Measurements from ENCODE around the gene BIRC3. TPM values are rescaled to one million over a fixed set of nuclear protein-coding genes. Genes with fewer than 3 reads are reported as not detected.

Gene BIRC3
- total and polyA plus RNA-seq, 8 donors, result 0.58 to 137 (median 44.8) TPM

DNA sequence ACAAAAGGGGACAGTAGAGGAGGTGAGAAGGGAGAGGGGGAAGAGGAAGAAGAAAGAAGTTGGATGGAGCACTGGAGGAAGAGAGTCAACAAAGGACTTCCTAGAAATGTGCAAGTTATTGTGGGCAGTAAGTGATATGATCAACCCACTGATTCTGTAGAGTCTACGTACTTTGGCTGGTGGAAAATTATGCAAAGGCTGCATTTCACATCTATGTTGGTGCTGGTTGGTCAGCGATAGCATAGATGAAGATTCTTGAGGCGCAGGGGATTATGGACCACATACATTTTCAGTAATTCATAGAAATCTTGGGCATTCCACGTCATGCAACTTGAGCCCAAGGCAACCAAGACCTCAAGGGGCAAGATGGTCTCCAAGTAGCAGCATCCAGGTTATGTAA, 12.6 kb upstream of the BIRC3 start:
- Histone ChIP-seq H3K4me3 (no peak overlapping the region), H3K36me3 (no peaks in the 10 kb centered on the region), H3K27me3 (no peaks in the 10 kb centered on the region), H3K27ac (no peak overlapping the region), H3K4me1 (peaks cover 0 to 28% (median 20%) of the 10 kb centered on the region in 4 donors), H3K9me3 (peaks cover 0 to 15% (median 9%) of the 10 kb centered on the region in 4 donors)
- no peak for DNase-seq
- intact Hi-C loops (cut with DNase I; ENCODE audit: low total_unique reads), result no loop called here
- TF ChIP-seq EP300 (IDR thresholded peaks at IDR 0.05) (no peak), POLR2A (IDR thresholded peaks at IDR 0.05) (no peak), POLR2AphosphoS5 (IDR thresholded peaks at IDR 0.05) (no peak)
- TF ChIP-seq, protein P1, sequence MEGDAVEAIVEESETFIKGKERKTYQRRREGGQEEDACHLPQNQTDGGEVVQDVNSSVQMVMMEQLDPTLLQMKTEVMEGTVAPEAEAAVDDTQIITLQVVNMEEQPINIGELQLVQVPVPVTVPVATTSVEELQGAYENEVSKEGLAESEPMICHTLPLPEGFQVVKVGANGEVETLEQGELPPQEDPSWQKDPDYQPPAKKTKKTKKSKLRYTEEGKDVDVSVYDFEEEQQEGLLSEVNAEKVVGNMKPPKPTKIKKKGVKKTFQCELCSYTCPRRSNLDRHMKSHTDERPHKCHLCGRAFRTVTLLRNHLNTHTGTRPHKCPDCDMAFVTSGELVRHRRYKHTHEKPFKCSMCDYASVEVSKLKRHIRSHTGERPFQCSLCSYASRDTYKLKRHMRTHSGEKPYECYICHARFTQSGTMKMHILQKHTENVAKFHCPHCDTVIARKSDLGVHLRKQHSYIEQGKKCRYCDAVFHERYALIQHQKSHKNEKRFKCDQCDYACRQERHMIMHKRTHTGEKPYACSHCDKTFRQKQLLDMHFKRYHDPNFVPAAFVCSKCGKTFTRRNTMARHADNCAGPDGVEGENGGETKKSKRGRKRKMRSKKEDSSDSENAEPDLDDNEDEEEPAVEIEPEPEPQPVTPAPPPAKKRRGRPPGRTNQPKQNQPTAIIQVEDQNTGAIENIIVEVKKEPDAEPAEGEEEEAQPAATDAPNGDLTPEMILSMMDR (IDR thresholded peaks at IDR 0.05), result no peak
- 91 to 98% (median 95%) methylated on average over 4 of the region's 4 CpGs for WGBS, 5 donors

DNA sequence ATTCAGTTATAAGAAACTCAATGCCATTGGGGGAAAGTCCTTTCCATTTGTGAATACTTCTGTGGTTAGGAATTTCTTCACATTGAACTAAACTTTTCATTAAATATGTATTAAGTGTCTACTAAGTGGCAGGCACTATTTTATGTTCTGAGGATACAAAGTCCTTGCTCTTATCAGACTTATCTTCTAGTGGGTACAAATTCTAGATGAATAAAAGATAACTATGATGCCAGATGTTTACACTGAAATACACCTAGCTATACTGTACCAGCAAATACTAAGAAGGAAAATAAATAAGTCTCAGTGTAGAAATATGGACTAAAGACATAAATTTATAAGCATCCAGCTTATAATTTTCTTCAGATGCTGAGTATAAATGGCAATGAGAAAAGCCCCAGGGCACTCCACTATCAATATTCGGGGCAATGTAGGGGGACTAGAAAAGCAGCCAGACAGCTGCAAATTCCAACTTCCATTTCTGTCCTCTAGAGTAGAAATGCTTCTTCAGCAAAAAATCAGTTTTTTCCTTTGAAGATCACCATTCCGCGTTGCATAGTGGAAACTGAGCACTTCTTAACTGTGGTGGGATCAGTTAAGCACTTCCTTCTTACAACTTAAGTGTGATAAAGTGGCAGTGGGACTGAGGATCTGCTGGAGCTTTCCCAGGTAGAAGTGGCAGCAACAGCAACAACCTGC, 11.8 kb upstream of the BIRC3 start:
- Histone ChIP-seq H3K27me3 (no peaks in the 10 kb centered on the region), H3K4me1 (peaks cover 0 to 28% (median 19%) of the 10 kb centered on the region in 4 donors), H3K27ac (peak overlapping the region; percentile 42 to 86 (median 77)), H3K9me3 (peaks cover 0 to 15% (median 9%) of the 10 kb centered on the region in 4 donors), H3K36me3 (no peaks in the 10 kb centered on the region), H3K4me3 (no peak overlapping the region)
- TF ChIP-seq POLR2AphosphoS5 (IDR thresholded peaks at IDR 0.05) (no peak), EP300 (IDR thresholded peaks at IDR 0.05) (no peak), POLR2A (IDR thresholded peaks at IDR 0.05) (no peak)
- TF ChIP-seq, protein P1 (IDR thresholded peaks at IDR 0.05), result no peak
- WGBS, 5 donors, result 35 to 62% (median 39%) methylated on average over 3 of the region's 3 CpGs
- DNase-seq, result no peak
- intact Hi-C loops (cut with DNase I; ENCODE audit: low total_unique reads), result no loop called here

DNA sequence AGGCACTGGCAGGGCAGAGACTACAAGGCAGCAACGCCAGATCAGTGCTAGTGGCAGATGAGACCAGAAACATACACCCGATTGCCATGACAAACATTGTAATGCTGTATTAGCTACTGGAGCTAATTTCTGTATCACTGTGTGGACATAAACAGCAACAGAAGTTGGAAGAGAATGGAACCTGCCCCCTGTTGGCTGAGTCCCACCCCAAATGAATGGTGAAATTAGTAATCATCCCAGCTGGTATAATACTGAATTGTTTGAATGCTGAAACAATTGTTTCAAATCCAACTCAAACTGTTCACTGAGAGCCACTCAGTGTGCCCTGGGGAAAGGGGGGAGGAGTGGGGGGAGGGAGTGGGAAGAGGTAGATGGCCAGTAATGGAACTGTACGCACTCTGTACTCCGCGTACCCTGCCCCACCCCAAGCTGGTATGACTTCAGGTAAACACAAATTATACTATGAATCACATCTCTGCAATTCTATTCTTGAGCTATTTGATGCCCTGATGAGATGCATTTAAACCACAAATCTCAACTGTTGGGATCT, 11.2 kb upstream of the BIRC3 start:
- peak; percentile 69 to 83 for DNase-seq
- intact Hi-C loops (cut with DNase I; ENCODE audit: low total_unique reads), result no loop called here
- Histone ChIP-seq H3K4me1 (peaks cover 0 to 28% (median 17%) of the 10 kb centered on the region in 4 donors), H3K4me3 (no peak overlapping the region), H3K27me3 (no peaks in the 10 kb centered on the region), H3K9me3 (peaks cover 0 to 15% (median 9%) of the 10 kb centered on the region in 4 donors), H3K27ac (peak overlapping the region; percentile 42 to 86 (median 77)), H3K36me3 (no peaks in the 10 kb centered on the region)
- WGBS, 5 donors, result 32 to 55% (median 37%) methylated on average over 5 of the region's 5 CpGs
- peak in 1 of 3 donors; percentile 21 for TF ChIP-seq POLR2AphosphoS5 (IDR thresholded peaks at IDR 0.05)
- TF ChIP-seq POLR2A (IDR thresholded peaks at IDR 0.05), result no peak

DNA sequence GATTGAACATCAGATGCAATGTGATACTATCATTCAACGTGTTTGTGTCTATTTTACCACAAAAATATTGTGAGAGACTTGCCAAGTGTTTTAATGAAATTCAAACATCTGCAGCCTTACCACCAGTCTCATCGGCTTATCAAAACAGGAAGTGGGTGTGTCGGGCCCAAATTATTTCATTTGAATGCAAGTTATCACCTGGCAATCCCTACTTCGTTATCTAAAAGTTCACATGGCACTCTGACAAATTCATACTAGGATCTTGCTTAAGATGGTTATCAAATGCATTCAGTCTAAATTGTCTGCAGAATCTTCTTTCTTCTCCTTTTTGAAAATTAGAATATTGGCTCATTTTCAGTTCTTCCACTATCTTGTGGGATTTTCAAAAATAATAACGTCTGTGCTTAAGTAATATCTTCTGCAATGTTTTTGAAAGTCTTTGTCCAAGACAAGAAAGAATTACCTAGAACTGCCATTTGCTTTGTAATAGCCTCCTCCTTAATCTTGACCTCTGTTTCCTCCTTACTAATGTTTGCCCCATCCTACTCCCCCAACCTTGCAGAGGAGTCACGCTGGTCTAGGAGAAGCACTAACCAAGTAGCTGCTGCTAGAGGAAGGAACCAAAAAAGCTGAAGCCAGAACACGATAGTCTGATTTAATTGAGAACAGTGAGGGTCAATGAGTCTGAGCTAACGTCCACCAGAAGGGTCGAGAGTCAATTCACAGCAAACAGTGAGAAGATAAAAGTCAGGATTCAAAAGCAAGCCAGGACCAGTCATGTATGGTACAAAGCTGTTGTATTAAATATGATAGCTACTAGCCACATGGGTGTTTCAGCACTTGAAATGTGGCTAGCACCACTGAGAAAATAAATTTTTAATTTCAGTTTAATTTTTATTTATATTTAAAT, 10.2 kb upstream of the BIRC3 start:
- Histone ChIP-seq H3K27ac (peak overlapping the region in 4 of 5 donors; percentile 42 to 86 (median 79)), H3K4me3 (no peak overlapping the region), H3K9me3 (peaks cover 0 to 9% (median 8%) of the 10 kb centered on the region in 4 donors), H3K4me1 (peaks cover 3 to 34% (median 20%) of the 10 kb centered on the region in 4 donors), H3K36me3 (no peaks in the 10 kb centered on the region), H3K27me3 (no peaks in the 10 kb centered on the region)
- DNase-seq, result no peak
- TF ChIP-seq EP300 (IDR thresholded peaks at IDR 0.05) (no peak), POLR2AphosphoS5 (IDR thresholded peaks at IDR 0.05) (no peak), POLR2A (IDR thresholded peaks at IDR 0.05) (no peak)
- intact Hi-C loops (cut with DNase I; ENCODE audit: low total_unique reads), result no loop called here
- 12 to 23% (median 19%) methylated on average over 9 of the region's 9 CpGs for WGBS, 5 donors

DNA sequence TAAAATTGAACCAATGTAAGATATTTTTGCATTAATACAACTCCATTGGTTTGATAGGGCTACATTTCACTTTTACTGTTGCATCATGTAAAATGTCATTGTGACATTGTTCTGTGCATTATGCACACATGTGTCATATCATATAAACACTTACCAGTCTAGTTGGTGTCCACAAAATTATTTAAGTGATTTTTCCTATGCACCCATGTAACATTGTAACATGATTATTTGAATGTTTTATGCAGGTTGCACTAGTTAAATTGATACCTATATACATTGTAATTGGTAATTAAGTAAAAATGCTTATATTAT, 9.6 kb upstream of the BIRC3 start:
- H3K27me3 ChIP-seq, result no peaks in the 10 kb centered on the region
- peaks cover 3 to 38% (median 25%) of the 10 kb centered on the region in 4 donors for H3K4me1 ChIP-seq
- H3K36me3 ChIP-seq, result no peaks in the 10 kb centered on the region
- no peak for DNase-seq
- H3K27ac ChIP-seq, result peak overlapping the region in 1 of 5 donors; percentile 86
- TF ChIP-seq, protein P1 (IDR thresholded peaks at IDR 0.05), result no peak
- no peak for TF ChIP-seq POLR2A (IDR thresholded peaks at IDR 0.05)
- TF ChIP-seq POLR2AphosphoS5 (IDR thresholded peaks at IDR 0.05), result no peak
- TF ChIP-seq EP300 (IDR thresholded peaks at IDR 0.05), result no peak
- peaks cover 0 to 3% (median 2%) of the 10 kb centered on the region in 4 donors for H3K9me3 ChIP-seq
- intact Hi-C loops (cut with DNase I; ENCODE audit: low total_unique reads), result no loop called here
- no peak overlapping the region for H3K4me3 ChIP-seq

Measured in stomach (tissue), 9 donors.